Retina (tissue), 1 donor: ENCODE measurements around the gene PTPRN2.
"Not testable (repeated sequence)": the region's sequence is repeated elsewhere in the genome, so short reads cannot be mapped to it uniquely, and the experiment has no call there.

Experiments
- DNase-seq: peaks from one replicate; pipeline ENCODE4 v3.0.0-alpha.2; 2016

Gene PTPRN2

DNA sequence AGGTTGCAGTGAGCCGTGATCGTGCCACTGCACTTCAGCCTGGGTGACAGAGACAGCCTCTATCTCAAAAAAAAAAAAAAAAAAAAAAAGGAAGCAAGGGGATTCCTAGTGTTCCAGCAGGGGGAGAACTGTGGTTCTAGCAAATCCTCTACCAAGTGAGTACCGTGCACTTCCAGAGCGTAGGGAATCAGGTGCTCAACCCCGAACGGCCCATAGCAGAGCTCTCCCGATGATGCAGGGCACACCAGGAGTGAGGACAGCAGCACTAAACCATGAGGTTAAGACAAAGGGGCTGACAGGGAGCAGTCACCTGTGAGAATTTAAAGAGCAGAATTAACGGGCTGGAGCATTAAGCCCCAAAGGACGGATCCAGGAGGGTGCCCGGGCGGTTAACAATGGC is 173.6 kb downstream of the PTPRN2 start:
- DNase-seq, result no peak

GRCh38 chr7:158411232-158411950 is 176.2 kb downstream of the PTPRN2 start:
- DNase-seq, result no peak

DNA sequence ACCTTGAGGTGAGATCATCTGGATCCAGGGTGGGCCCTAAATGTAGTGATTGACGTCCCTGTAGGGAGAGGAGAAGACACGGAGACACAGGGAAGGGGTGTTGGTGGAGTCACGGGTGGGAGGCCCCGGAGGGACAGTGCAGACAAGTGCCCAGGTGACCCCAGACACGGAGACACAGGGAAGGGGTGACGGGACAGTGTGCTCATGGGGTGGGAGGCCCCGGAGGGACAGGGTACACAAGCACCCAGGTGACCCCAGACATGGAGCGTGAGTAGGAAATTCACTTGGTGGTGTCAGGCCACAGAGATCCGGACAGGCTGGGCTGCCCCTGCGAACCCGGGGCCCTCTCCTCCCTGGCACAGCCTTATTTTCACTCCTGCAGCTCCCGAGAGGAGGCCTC is 176.9 kb downstream of the PTPRN2 start:
- no peak for DNase-seq

DNA sequence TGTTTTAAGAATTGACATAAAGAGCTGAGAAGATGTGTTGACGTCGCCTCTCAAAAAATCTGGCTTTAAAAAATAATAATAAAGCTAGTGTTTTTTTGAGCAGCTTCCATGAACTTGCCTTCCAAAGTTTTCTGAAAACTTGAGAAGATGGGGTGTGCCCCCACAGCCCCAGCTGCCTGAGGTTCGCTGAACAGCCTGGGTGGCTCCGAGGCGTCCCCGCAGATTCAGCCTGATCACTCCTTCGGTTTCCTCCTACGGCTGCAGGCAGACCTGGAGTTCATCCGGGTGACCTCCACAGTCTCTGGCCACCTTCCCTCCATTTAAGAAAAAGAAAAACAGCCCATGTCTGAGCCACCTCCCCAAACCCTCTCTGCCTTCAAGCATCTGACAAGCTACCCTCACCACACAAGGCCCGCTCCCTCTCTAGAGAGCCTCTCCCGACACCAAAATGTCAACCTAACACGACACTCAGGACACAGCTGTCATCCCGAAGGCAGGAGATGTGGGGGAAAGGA is 177.8 kb downstream of the PTPRN2 start:
- no peak for DNase-seq

GRCh38 chr7:158409120-158409519 is 178.5 kb downstream of the PTPRN2 start:
- DNase-seq, result no peak

DNA sequence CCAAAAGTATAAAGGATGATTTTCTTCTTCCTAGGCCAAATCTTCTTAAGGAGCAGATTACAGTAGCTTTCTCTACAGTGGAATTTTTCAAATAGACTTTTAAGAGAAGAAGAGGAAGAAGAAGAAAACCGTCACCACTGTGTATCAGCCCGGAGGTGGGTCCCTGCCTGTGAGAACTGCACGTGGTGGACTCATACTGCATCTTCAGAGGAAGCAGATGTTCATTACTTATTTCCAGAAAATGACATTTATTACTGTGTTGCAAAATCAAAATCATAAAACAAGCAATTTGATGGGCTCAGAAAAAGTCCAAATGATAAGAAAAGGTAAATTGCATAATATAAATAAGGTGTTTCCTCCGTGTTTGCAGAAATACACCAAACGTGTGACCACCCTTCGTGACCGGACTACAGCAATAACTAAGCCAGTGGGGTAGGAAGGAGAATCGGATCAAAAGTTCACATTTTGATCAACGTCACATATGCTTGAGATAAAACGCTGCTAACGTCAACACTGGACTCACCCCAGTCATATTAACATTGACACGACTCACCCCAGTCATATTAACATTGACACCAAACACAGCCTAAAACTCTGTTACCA is 179.2 kb downstream of the PTPRN2 start:
- DNase-seq, result no peak

- peak; percentile 62 for DNase-seq
Observed at GRCh38 chr7:158407581-158408317, 179.9 kb downstream of the PTPRN2 start.

GRCh38 chr7:158406801-158407200 is 180.8 kb downstream of the PTPRN2 start:
- no peak for DNase-seq

DNA sequence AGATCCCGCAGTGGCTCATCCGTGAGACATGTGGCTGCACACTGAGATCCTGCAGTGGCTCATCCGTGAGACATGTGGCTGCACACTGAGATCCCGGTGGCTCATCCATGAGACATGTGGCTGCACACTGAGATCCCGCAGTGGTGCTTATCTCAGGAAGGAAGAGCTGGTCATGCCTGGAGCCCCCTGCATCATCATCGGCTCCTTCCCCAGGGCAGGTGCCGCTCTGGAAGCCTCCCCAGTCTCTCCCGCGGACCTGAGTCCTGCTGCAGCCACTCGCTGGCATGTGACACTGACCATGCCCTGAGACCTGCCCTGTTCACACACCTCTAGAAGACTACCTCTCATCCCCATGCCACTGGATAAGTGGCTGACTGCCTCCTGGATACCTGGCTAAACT is 181.3 kb downstream of the PTPRN2 start:
- no peak for DNase-seq

DNA sequence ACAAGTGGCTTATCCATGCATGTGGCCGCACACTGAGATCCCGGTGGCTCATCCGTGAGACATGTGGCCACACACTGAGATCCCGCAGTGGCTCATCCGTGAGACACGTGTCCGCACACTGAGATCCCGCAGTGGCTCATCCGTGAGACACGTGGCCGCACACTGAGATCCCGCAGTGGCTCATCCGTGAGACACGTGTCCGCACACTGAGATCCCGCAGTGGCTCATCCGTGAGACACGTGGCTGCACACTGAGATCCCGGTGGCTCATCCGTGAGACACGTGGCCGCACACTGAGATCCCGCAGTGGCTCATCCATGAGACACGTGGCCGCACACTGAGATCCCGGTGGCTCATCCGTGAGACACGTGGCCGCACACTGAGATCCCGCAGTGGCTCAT is 181.9 kb downstream of the PTPRN2 start:
- DNase-seq, result not testable (repeated sequence)

DNA sequence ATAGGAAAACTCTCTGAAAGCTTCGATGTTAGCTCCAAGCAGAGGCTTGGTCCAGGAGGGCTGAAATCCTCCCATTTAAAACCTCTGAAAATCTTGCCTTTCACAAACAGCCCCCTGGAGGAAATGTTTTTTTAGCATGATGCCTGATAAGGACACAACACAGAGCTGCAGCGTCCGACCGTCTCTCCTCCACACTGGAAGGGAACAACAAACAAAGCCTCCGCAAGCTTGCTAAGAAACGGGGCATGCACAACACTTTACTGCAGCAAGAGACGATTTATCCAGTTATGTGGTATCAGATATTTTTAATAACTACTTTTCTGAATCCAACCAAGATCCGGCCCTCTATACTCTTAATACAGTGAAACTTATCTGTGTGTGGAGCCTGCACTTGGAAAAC is 182.3 kb downstream of the PTPRN2 start:
- no peak for DNase-seq

- DNase-seq, result no peak
Observed at GRCh38 chr7:158404031-158404761, 183.4 kb downstream of the PTPRN2 start.

GRCh38 chr7:158403013-158403821 is 184.4 kb downstream of the PTPRN2 start:
- DNase-seq, result no peak

- DNase-seq, result no peak
Observed at GRCh38 chr7:158402471-158402870, 185.2 kb downstream of the PTPRN2 start.

- DNase-seq, result no peak
Observed at GRCh38 chr7:158401826-158402225, 185.8 kb downstream of the PTPRN2 start.

- no peak for DNase-seq
Observed at GRCh38 chr7:158401295-158401694, 186.3 kb downstream of the PTPRN2 start.

- DNase-seq, result no peak
Observed at GRCh38 chr7:158400601-158401225, 186.9 kb downstream of the PTPRN2 start.

GRCh38 chr7:158399762-158400161 is 187.9 kb downstream of the PTPRN2 start:
- no peak for DNase-seq

GRCh38 chr7:158398750-158399149 is 188.9 kb downstream of the PTPRN2 start:
- no peak for DNase-seq

- DNase-seq, result no peak
Observed at GRCh38 chr7:158397885-158398284, 189.7 kb downstream of the PTPRN2 start.

GRCh38 chr7:158396982-158397862 is 190.4 kb downstream of the PTPRN2 start:
- no peak for DNase-seq
